ENCODE measurements around the gene SART3. TPM values are rescaled to one million over a fixed set of nuclear protein-coding genes. Genes with fewer than 3 reads are reported as not detected.
A peak's percentile ranks its signal among the peaks of the same experiment; 100 is the strongest.
"Not testable (repeated sequence)": the region's sequence is repeated elsewhere in the genome, so short reads cannot be mapped to it uniquely, and the experiment has no call there.

Gene SART3
- total RNA-seq, 1 donor from 2014 or later, result 89.1 TPM

GRCh38 chr12:108578813-108579212 is 17.8 kb upstream of the SART3 start:
- H3K4me3 Mint-ChIP-seq, result no peak overlapping the region
- peaks cover 5% of the 10 kb centered on the region for H3K27me3 Mint-ChIP-seq
- intact Hi-C loops (cut with micrococcal nuclease), result no loop called here
- peaks cover 27% of the 10 kb centered on the region for H3K4me1 Mint-ChIP-seq
- peak overlapping the region; percentile 21 for H3K27ac Mint-ChIP-seq
- DNase-seq, result no peak
- H3K36me3 Mint-ChIP-seq (ENCODE audit: low read depth), result no peaks in the 10 kb centered on the region
- peaks cover 12% of the 10 kb centered on the region for H3K9me3 Mint-ChIP-seq

- Mint-ChIP-seq H3K9me3 (peaks cover 12% of the 10 kb centered on the region), H3K27ac (no peak overlapping the region), H3K4me3 (no peak overlapping the region), H3K4me1 (peaks cover 30% of the 10 kb centered on the region), H3K27me3 (peaks cover 3% of the 10 kb centered on the region), H3K36me3 (ENCODE audit: low read depth) (no peaks in the 10 kb centered on the region)
- intact Hi-C loops (cut with micrococcal nuclease), result no loop called here
- no peak for DNase-seq
These were observed 17.3 kb upstream of the SART3 start for GRCh38 chr12:108578264-108578663.

- H3K36me3 Mint-ChIP-seq (ENCODE audit: low read depth), result no peaks in the 10 kb centered on the region
- H3K4me3 Mint-ChIP-seq, result no peak overlapping the region
- H3K27ac Mint-ChIP-seq, result no peak overlapping the region
- intact Hi-C loops (cut with micrococcal nuclease), result no loop called here
- H3K27me3 Mint-ChIP-seq, result peaks cover 2% of the 10 kb centered on the region
- H3K9me3 Mint-ChIP-seq, result peaks cover 12% of the 10 kb centered on the region
- peaks cover 38% of the 10 kb centered on the region for H3K4me1 Mint-ChIP-seq
- DNase-seq, result no peak
These were observed 16.5 kb upstream of the SART3 start for GRCh38 chr12:108577458-108577857.

GRCh38 chr12:108576660-108577234 is 15.8 kb upstream of the SART3 start:
- no peak overlapping the region for H3K4me3 Mint-ChIP-seq
- peaks cover 42% of the 10 kb centered on the region for H3K4me1 Mint-ChIP-seq
- no peaks in the 10 kb centered on the region for H3K36me3 Mint-ChIP-seq (ENCODE audit: low read depth)
- peaks cover 2% of the 10 kb centered on the region for H3K27me3 Mint-ChIP-seq
- peaks cover 12% of the 10 kb centered on the region for H3K9me3 Mint-ChIP-seq
- intact Hi-C loops (cut with micrococcal nuclease), result no loop called here
- DNase-seq, result no peak
- peak overlapping the region; percentile 42 for H3K27ac Mint-ChIP-seq

- Mint-ChIP-seq H3K27ac (no peak overlapping the region), H3K9me3 (peaks cover 12% of the 10 kb centered on the region), H3K27me3 (peaks cover 2% of the 10 kb centered on the region), H3K4me1 (peaks cover 46% of the 10 kb centered on the region), H3K36me3 (ENCODE audit: low read depth) (peaks cover 5% of the 10 kb centered on the region), H3K4me3 (no peak overlapping the region)
- no peak for DNase-seq
- intact Hi-C loops (cut with micrococcal nuclease), result no loop called here
These were observed 14.4 kb upstream of the SART3 start for GRCh38 chr12:108575199-108575912.

- H3K27me3 Mint-ChIP-seq; H3K4me3 Mint-ChIP-seq; DNase-seq; intact Hi-C loops (cut with micrococcal nuclease): not testable (repeated sequence)
- peaks cover 52% of the 10 kb centered on the region for H3K4me1 Mint-ChIP-seq
- H3K9me3 Mint-ChIP-seq, result peaks cover 12% of the 10 kb centered on the region
- peak overlapping the region; percentile 2 for H3K27ac Mint-ChIP-seq
- H3K36me3 Mint-ChIP-seq (ENCODE audit: low read depth), result peaks cover 15% of the 10 kb centered on the region
These were observed 13.3 kb upstream of the SART3 start for GRCh38 chr12:108574276-108574675.

GRCh38 chr12:108573317-108573716 is 12.3 kb upstream of the SART3 start:
- DNase-seq, result no peak
- Mint-ChIP-seq H3K27me3 (no peaks in the 10 kb centered on the region), H3K4me3 (no peak overlapping the region), H3K4me1 (peaks cover 55% of the 10 kb centered on the region), H3K27ac (no peak overlapping the region), H3K9me3 (peaks cover 3% of the 10 kb centered on the region), H3K36me3 (ENCODE audit: low read depth) (peaks cover 24% of the 10 kb centered on the region)
- intact Hi-C loops (cut with micrococcal nuclease), result no loop called here

DNA sequence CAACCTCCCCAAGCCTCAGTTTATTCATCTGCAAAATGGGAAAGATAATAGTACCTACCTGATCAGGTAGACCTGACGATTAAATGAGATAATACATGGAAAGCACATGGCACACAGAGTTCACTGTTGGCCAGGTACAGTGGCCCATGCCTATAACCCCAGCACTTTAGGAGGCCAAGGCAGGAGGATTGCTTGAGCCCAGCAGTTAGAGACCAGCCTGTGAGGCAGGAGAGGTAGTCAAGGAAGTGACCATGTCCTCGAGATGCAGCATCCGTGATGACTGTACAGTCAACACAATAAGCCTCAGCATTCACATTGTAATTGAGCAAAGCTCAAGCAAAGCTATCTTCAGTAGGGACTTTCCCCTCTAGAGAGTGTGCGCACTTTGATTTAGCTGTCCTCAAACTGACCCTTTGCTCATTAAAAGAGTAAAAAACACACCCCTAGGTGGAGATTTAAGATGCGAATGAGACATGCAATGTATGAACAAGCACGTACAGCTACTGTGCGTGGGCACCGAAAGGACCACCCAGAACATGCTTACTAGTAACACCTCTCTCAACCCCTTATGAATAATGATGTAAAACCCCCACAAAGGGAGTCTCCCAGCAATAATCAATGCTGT is 11.3 kb upstream of the SART3 start:
- Mint-ChIP-seq H3K36me3 (ENCODE audit: low read depth) (peaks cover 31% of the 10 kb centered on the region), H3K27ac (no peak overlapping the region), H3K4me3 (no peak overlapping the region), H3K4me1 (peaks cover 62% of the 10 kb centered on the region), H3K27me3 (no peaks in the 10 kb centered on the region), H3K9me3 (no peaks in the 10 kb centered on the region)
- no peak for DNase-seq
- intact Hi-C loops (cut with micrococcal nuclease), result no loop called here

- Mint-ChIP-seq H3K36me3 (ENCODE audit: low read depth) (peaks cover 37% of the 10 kb centered on the region), H3K4me3 (no peak overlapping the region), H3K27ac (no peak overlapping the region), H3K4me1 (peaks cover 62% of the 10 kb centered on the region), H3K9me3 (no peaks in the 10 kb centered on the region), H3K27me3 (no peaks in the 10 kb centered on the region)
- DNase-seq, result no peak
- intact Hi-C loops (cut with micrococcal nuclease), result no loop called here
These were observed 10.7 kb upstream of the SART3 start for GRCh38 chr12:108571609-108572165.

DNA sequence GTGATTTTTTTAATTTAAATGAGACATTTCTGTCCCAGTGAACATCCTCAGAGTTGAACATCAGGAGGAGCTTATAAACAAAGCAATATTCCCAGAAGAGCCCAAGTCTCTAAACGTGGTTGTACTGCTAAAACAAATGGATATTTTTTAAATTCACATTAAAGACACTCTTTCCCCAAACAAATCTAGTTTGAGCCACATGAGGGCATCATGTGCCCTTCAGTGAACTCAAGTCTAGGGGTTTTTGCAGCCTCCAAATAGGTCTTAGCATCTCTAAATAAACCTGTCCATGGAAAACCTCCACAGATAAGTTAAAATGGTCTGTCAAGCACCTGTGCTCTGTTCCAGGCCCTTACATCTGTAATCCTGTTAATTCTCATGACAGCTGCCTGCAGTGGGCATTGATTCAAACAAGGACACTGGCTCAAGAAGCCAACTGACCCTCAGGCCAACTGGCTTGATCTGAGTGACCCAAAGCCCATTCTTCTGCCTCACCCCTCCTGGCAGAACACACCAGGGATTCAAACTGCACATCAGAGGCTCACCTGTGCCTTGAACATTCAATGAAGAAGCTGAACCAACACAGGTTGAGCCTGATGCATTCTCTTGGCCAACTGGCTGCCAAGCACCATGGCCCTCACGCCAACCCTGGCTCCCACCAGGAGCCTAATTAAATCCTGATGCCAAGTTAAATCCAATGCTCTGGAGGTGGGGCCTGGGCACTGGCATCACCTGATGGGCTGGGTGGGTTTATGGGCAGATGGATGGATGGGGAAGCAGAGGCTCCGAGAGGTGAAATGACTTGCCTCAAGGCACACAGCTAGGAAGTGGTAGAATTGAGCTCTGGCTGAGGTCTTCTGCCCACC is 10.0 kb upstream of the SART3 start:
- H3K27me3 Mint-ChIP-seq, result no peaks in the 10 kb centered on the region
- H3K4me1 Mint-ChIP-seq, result peaks cover 56% of the 10 kb centered on the region
- DNase-seq, result no peak
- H3K36me3 Mint-ChIP-seq (ENCODE audit: low read depth), result peaks cover 41% of the 10 kb centered on the region
- H3K27ac Mint-ChIP-seq, result no peak overlapping the region
- no peaks in the 10 kb centered on the region for H3K9me3 Mint-ChIP-seq
- intact Hi-C loops (cut with micrococcal nuclease), result no loop called here
- no peak overlapping the region for H3K4me3 Mint-ChIP-seq

GRCh38 chr12:108568338-108569154 is 7.6 kb upstream of the SART3 start:
- peak overlapping the region; percentile 91 for H3K27ac Mint-ChIP-seq
- peak overlapping the region; percentile 78 for H3K4me3 Mint-ChIP-seq
- no peaks in the 10 kb centered on the region for H3K9me3 Mint-ChIP-seq
- H3K27me3 Mint-ChIP-seq, result no peaks in the 10 kb centered on the region
- intact Hi-C loops (cut with micrococcal nuclease), result loop anchor here (1.0 to 2.0 kb wide), 2 partner anchors 49 to 120 kb away; no protein-coding TSS in a partner anchor
- peaks cover 59% of the 10 kb centered on the region for H3K36me3 Mint-ChIP-seq (ENCODE audit: low read depth)
- H3K4me1 Mint-ChIP-seq, result peaks cover 47% of the 10 kb centered on the region
- peak; percentile 93 for DNase-seq

GRCh38 chr12:108567406-108568337 is 6.7 kb upstream of the SART3 start:
- Mint-ChIP-seq H3K27ac (peak overlapping the region; percentile 91), H3K9me3 (no peaks in the 10 kb centered on the region), H3K27me3 (no peaks in the 10 kb centered on the region), H3K36me3 (ENCODE audit: low read depth) (peaks cover 59% of the 10 kb centered on the region), H3K4me1 (peaks cover 42% of the 10 kb centered on the region), H3K4me3 (peak overlapping the region; percentile 78)
- intact Hi-C loops (cut with micrococcal nuclease), result loop anchor here (1.0 to 2.0 kb wide), 2 partner anchors 50 to 121 kb away; no protein-coding TSS in a partner anchor
- no peak for DNase-seq

All from activated CD4-positive, alpha-beta T cell treated with anti-CD3 and anti-CD28 coated beads, Interleukin-2, amount 10 ng/mL, durations not matched to agents 24 days and 14 days (primary cell).